ENCODE results near the gene IRAK3. TPM values are rescaled to one million over a fixed set of nuclear protein-coding genes. Genes with fewer than 3 reads are reported as not detected.

The IRAK3 gene
- total RNA-seq, 1 experiment from 2014 or later, result 0.12 TPM

GRCh38 chr12:66244446-66244845, 55.4 kb downstream of the IRAK3 start:
- H3K9me3 ChIP-seq (ENCODE audit: control insufficient read depth in 1 of 2, insufficient read depth in 1 of 2, low read depth in 1 of 2, low read length in 2 of 2), result no peaks in the 10 kb centered on the region
- no TSS peak for BruUV-seq (replicated peaks)
- H3K4me2 ChIP-seq (ENCODE audit: low read length), result no peak overlapping the region
- ChIA-PET POLR2A (no interaction called here), RAD21 (ENCODE audit: low non-redundant PET in 1 of 2, low total read pairs in 2 of 2, uncharacterized antibody in 2 of 2, unreplicated experiment in 2 of 2) (no interaction called here), CTCF (interaction anchor here (3.3 kb wide), 1 partner anchor 10 kb away, joined by 10 read pairs; no protein-coding TSS in a partner anchor)
- H3K9me2 ChIP-seq (ENCODE audit: insufficient read depth), result no peaks in the 10 kb centered on the region
- no peaks in the 10 kb centered on the region for H4K20me1 ChIP-seq (ENCODE audit: insufficient read depth)
- ATAC-seq (no peak), DNase-seq (ENCODE audit: low read depth, low spot score) (no peak)
- H3K4me1 ChIP-seq (ENCODE audit: control insufficient read depth in 1 of 2, insufficient read depth in 2 of 2, low read length in 2 of 2), result no peaks in the 10 kb centered on the region
- no peak overlapping the region for H3K9ac ChIP-seq (ENCODE audit: low read length)
- no peak overlapping the region for H3K27ac ChIP-seq (ENCODE audit: low read depth, low read length)
- 0 out of 2 replicates have a peak, but pooled peaks cover 3% of the 10 kb centered on the region for H3K27me3 ChIP-seq (ENCODE audit: insufficient read depth, low read length)
- intact Hi-C loops (cut with micrococcal nuclease), result no loop called here
- no peak overlapping the region for H3K4me3 ChIP-seq (replicated peaks in 1 of 2; ENCODE audit: low read depth in 1 of 2, low read length in 2 of 2)
- TF ChIP-seq ATF3 (IDR thresholded peaks at IDR 0.05) (no peak), ZFX (IDR thresholded peaks at IDR 0.05) (no peak), POLR2AphosphoS5 (IDR thresholded peaks at IDR 0.05; ENCODE audit: low read depth, low read length) (no peak), EGR1 (IDR thresholded peaks at IDR 0.05; ENCODE audit: low read depth) (no peak), TCF7L2 (IDR thresholded peaks at IDR 0.05; ENCODE audit: borderline replicate concordance, extremely low read depth, insufficient read depth, insufficient read length) (no peak), YY1 (IDR thresholded peaks at IDR 0.05; ENCODE audit: extremely low read depth, insufficient replicate concordance, low read depth, low read length) (no peak), CEBPB (IDR thresholded peaks at IDR 0.05; ENCODE audit: low read depth) (no peak), MAX (IDR thresholded peaks at IDR 0.05) (no peak), CTCF (IDR thresholded peaks at IDR 0.05 in 2 of 3, conservative IDR thresholded peaks at IDR 0.05 in 1 of 3; ENCODE audit: borderline replicate concordance in 1 of 3, insufficient read depth in 1 of 3, low read depth in 2 of 3, low read length in 2 of 3) (no peak), EZH2phosphoT487 (IDR thresholded peaks at IDR 0.05; ENCODE audit: borderline replicate concordance) (no peak), SIN3A (IDR thresholded peaks at IDR 0.05; ENCODE audit: low read depth) (no peak), FOSL1 (IDR thresholded peaks at IDR 0.05; ENCODE audit: low read depth) (no peak), POLR2A (IDR thresholded peaks at IDR 0.05; ENCODE audit: borderline replicate concordance, extremely low read depth, insufficient read depth, insufficient read length) (no peak), SRF (IDR thresholded peaks at IDR 0.05; ENCODE audit: low read depth) (no peak), REST (IDR thresholded peaks at IDR 0.05; ENCODE audit: low read depth) (no peak)
- H3K36me3 ChIP-seq (ENCODE audit: control insufficient read depth in 1 of 2, insufficient read depth in 2 of 2, low read length in 2 of 2), result no peaks in the 10 kb centered on the region
- H3K79me2 ChIP-seq (ENCODE audit: insufficient read depth, low read length), result no peaks in the 10 kb centered on the region
- no peak overlapping the region for H2AFZ ChIP-seq (ENCODE audit: low read depth, low read length, poor library complexity, severe bottlenecking)
